DMS153 treated with DMSO at 0.1 percent for 48 hours (cell line): Measurements from ENCODE around the gene ABCC1.
"Not testable (repeated sequence)": the region's sequence is repeated elsewhere in the genome, so short reads cannot be mapped to it uniquely, and the experiment has no call there.

Experiments
- DNase-seq: peaks from one replicate; lab custom pipeline; 2025; ENCODE audit not compliant: unreplicated experiment; lab: John Stamatoyannopoulos, UW

The ABCC1 gene

GRCh38 chr16:15942931-15943690, 6.3 kb upstream of the ABCC1 start:
- no peak for DNase-seq

DNA sequence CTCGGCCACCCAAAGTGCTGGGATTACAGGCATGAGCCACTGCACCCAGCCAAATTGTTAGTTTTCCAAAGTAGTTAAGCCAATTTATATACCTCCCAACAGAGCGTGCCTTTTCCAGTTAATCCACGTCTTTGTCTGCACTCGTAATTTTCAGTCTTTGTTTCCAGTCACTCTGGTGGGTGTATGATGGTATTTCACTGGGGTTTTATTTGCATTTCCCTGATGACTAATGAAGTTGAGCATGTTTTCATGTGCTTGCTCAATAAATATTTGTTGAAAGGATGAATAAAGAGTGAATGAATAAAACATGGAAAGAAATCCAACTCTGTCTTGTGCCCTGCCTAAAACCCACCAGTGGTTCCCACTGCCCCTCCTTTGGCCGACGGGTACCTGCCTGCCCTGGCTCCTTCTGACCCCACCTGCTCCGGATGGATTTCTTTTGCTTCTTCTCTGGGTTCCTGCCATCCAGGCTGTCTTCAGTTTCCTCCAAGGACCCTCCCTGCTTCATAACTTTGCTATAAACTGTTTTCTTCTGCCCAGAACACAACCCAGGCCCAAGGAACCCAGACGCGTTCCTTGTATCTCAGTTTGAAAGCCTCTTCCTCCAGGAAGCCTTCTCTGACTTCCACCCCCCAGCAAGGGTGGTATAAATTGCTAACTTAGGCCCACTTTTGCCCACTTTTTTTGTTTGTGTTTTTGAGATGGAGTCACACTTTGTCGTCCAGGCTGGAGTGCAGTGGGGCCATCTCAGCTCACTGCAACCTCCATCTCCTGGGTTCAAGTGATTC, 3.0 kb upstream of the ABCC1 start:
- no peak for DNase-seq

DNA sequence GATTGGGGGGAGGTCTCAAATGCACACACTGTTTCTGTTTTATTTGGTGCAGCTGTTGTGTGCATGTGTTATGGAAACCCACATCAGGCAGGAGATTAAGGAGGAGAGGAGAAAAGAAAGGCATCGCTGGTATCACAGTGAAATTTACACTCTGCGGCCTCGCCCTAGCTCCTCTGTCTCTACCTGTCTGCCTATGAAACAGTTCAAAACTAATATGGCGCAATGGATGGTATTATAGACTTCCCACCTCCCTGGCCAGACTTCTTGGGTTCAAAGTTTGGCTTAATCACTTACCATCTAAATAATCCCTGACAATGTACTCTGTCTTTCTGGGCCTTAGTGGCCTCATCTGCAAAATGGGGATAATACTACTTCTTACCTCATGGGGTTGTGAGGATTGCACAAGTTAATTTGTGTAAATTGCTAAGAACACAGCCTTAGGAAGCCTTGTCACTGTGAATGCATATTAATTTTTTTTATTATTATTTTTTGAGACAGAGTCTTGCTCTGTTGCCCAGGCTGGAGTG, 1.4 kb upstream of the ABCC1 start:
- no peak for DNase-seq

DNA sequence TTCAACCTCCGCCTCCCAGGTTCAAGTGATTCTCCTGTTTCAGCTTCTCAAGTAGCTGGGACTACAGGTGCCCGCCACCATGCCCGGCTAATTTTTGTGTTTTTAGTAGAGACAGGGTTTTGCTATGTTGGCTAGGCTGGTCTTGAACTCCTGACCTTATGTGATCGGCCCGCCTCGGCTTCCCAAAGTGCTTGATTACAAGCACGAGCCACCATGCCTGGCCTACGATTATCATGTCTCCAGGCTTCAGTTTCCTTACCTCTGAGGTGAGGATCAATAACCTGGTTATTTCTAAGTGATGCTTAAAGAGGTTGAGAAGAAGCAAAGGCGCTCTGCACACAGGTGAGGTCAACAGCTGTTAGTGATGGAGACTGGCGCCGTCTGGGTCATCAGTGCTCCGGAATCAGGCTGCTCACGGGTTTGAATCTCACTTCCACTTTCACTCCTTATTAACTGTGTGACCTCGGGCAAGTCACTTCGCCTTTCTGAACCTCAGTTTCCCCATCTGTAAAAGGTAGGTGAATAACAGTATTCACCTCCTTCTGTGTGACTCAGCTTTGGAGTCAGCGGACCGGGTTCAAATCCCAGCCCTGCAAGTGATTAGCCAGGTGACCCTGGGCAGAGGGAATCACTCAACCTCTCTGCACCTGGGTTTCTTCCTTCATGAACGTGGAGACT, 745 bp upstream of the ABCC1 start:
- no peak for DNase-seq

DNA sequence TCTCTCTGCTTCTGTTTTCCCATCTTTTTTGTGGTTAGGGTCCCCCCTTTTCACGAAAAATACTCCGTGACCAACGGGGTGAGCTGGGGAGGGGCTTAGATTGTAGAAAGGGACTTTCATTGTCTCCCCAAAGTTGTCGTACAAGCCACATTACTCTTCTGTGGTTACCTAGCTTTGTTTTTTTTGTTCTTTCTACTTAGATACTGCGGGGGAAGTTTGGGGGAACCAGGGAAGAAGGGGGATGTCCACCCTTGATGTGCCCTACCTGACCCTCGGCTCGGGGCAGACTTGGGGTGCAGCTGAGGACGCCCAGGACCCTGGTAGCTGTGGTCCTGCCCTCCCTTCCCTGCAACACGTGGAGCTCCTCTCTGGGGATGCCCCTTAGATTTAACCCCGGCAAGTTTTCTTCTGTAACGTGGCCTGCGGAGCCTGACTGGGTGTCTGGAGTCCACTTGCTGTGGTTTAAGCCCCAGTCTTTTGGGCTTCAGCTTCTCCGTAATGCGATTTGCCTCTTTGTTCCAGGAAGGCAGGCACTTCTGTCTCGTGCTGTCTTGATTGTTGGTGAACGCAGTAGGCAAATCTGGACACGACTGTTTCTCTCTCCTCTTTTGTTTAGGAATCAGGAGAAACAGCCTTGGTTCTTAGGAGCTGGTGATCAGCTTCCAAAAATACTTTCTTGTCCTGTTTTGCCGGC, 892 bp downstream of the ABCC1 start:
- DNase-seq = no peak

DNA sequence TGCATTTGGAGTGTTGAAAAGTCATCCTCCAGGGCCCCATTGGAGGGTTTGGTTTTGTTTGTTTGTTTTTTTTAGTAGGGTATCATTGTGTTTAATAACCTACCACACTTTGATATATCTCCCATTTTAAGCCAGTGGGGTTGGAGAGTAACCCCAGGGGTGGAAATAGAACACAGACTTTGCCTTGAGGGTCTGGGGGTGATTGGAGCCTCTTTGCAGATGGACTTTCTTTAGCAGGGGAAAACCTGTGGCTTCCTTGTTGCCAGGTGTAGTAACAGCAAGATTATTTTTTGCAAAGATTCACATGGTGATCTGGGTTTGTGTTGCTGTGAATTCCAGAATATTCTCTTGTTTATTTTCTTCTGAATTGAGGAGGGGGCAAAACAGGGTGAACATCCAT, 1.5 kb downstream of the ABCC1 start:
- DNase-seq = no peak

- DNase-seq = no peak
These were observed 2.4 kb downstream of the ABCC1 start for GRCh38 chr16:15951852-15952251.

DNA sequence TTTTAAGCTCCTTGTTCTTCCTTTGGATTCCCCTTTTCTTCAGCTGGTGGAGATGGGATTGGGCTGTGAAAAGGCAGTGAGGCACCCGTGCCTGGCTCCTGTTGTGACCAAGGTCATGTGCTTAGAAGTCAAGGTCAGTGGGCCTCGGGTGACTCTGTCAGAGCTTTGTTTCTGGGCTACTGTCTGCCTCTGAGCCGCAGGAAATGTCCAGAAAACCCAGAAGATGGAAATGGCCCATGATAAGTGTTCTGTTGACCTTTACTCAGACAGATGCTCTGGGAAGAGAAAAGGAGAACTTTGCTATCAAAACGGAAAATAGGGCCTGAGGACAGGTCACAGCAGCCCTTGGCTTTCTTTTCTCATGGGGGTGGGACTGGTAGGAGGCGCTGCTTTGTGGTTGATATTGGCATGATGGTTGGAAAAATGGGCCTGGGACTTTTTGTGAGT, 2.9 kb downstream of the ABCC1 start:
- no peak for DNase-seq

- DNase-seq = no peak
These were observed 4.1 kb downstream of the ABCC1 start for GRCh38 chr16:15953477-15953876.

DNA sequence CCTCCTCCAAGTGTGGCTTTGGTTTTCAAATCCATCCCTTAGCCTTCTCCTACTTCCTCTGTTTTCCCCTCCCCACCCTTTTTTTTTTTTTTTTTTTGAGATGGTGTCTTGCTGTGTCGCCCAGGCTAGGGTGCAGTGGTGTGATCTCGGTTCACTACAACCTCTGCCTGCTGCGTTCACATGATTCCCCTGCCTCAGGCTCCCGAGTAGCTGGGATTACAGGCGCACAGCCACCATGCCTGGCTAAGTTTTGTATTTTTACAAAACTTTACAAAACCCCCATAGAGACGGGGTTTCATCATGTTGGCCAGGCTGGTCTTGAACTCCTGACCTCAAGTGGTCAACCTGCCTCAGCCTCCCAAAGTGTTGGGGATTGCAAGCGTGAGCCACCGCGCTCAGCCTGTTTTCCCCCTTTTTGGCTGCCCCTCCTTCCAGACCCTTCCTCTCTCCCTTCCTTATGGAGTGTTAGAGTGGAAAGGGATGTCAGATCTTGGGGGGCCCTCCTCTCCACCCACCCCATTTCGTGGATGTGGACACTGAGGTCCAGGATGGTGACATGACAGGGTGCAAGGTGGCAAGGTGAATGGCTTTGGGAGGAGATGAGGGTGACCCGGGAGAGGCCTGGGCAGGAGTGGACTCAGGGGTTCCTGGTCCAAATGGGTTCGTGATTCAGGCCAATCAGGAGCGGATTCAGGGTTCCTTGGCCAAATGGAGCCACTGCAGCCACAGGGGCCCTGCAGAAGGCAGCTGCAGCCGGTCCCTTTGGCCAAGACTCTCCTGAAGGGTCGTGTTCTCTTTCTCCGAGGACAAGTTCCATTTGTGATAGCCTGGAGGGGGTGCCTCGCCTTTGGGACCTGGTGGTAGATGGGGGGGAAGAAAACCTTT, 4.8 kb downstream of the ABCC1 start:
- DNase-seq = no peak

DNA sequence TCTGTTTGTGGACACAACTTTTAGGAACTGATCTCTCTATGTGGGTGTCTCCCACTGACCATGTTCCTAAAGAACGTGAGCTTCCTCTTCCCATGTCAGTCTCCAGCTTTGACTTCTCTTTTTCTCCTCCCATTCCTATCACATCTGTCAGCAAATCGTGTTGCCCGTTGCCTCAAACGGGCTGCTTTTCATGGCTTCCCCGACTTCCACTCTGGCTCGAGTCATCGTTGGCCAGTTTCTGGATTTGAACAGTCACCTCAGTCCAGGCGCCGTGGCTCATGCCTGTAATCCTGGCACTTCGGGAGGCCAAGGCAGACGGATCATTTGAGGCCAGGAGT, 5.4 kb downstream of the ABCC1 start:
- no peak for DNase-seq

- DNase-seq = no peak
These were observed 6.0 kb downstream of the ABCC1 start for GRCh38 chr16:15955425-15955824.

DNA sequence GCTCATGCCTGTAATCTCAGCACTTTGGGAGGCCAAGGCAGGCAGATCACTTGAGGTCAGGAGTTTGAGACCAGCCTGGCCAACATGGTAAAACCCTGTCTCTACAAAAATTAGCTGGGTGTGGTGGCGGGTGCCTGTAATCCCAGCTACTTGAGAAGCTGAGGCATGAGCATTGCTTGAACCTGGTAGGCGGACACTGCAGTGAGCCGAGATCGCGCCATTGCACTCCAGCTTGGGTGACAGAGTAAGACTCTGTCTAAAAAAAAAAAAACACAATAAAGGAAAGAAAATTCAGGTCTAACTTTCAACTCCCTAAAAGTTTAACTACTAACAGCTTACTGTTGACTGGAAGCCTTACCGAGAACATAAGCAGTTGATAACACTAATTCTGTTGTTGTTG, 6.7 kb downstream of the ABCC1 start:
- not testable (repeated sequence) for DNase-seq

DNA sequence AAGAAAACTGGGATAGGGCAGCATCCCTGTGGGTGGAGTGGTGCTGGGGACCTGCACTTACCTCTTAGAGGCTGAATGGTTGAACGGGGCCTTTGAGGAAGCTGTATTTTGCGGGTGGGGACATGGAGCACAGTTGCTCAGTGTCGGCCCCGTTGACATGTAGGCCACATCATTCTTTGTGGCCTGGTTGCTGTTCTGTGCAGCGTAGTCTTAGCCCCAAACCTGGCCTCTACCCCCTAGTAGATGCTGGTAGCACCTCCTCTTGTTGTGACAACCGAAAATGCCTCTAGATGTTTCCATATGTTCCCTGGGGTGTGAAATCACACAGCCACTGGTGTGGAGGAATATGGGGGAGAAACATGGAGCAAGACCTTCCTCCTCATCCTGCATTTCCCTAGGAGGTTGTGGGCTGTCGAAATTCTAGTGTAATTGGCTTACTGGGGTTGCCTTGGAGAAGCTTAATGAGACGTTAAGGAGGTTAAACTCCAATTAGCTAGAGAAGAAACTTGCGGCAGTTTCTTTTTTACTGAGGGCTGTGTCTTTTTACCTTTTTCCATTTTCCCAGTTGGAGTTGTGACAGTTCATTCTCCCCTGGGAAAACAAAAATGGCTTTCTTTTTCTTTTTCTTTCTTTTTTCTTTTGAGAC, 9.4 kb downstream of the ABCC1 start:
- DNase-seq = no peak

DNA sequence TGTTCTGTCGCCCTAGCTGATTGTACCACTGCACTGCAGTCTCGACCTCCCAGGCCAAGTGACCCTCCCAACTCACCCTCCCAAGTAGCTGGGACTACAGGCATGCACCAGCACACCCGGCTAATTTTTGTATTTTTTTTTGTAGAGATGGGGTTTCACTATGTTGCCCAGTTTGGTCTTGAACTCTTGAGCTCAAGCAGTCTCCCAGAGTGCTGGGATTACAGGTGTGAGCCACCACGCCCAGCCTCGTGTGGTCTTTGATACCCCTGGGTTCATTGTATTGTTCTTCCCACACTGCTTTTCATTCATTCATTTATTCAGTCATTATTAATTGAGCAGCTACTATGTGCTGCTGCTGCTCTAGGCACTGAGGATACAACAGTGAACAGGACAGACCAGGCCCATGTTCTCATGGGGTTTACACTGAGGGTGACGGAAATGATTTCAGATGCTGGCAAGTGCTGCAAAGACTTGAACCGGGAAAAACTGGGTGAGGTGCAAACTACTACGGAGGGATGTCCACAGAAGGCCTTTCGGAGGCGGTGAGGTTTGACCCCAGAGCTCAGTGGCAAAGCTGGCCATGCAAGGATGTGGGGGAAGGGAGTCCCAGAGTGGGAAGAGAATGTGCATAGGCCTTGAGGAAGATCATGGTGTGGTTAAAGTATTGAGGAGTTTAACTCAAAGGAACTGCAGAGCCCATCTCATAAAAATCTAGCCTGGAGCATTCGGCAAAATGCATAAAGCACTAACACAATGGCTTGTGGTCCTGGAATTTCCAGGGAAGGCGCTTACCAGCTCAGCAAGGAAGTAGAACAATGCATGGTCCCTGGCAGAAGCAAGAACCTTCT, 10.9 kb downstream of the ABCC1 start:
- no peak for DNase-seq

DNA sequence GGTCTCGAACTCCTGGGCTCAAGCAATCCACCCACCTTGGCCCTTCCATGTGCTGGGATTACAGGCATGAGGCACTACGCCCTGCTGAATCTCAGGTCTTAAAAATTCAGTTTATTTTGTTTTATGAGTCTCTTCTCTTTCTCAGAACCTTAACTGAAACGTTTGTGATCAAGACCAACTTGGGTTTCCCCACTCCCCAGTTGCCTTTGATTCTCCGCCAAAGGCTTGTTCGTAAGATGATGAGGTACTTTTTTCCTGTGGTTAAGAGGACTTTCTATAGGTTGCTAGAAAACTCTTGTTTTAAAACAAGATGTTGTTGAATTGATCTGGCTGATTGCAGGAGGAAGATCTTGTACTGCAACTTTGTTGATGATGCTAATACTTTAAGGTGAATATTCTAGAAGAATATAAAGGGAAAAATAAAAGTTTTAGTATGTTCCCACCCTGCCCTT, 11.7 kb downstream of the ABCC1 start:
- DNase-seq = no peak

- DNase-seq = no peak
These were observed 12.2 kb downstream of the ABCC1 start for GRCh38 chr16:15961571-15962090.

DNA sequence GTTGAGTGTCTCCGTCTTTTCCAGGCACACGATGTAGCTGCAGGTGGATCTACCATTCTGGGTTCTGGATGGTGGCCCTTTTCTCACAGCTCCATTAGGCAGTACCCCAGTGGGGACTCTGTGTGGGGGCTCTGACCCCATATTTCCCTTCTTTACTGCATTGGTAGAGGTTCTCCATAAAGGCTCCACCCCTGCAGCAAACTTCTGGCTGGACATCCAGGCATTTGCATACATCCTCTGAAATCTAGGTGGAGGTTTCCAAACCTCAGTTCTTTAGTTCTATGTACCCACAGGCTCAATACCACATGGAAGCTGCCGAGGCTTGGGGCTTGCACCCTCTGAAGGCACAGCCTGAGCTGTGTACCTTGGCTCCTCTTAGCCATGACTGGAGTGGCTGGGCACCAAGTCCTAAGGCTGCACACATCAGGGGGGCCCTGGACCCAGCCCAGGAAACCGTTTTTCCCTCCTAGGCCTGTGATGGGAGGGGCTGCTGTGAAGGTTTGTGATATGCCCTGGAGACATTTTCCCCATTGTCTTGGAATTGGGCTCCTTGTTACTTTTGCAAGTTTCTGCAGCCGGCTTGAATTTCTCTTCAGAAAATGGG, 14.0 kb downstream of the ABCC1 start:
- no peak for DNase-seq
